Stimulated activated CD8-positive, alpha-beta memory T cell treated with anti-CD3 and anti-CD28 coated beads, Interleukin-15, amount 100 ng/mL, for 48 hours (primary cell): Measurements from ENCODE around the gene NGDN.
A peak's percentile ranks its signal among the peaks of the same experiment; 100 is the strongest.
"Not testable (repeated sequence)": the region's sequence is repeated elsewhere in the genome, so short reads cannot be mapped to it uniquely, and the experiment has no call there.

Experiments
- DNase-seq, 2 donors: peaks; one replicate each; pipeline ENCODE4 v3.0.0-alpha.2; 2020; ENCODE audit warnings: low read depth in 2 of 2

NGDN gene

GRCh38 chr14:23469127-23469905 is at the start of gene NGDN:
TSS of gene NGDN (plus strand) at chr14:23469703. CDS start at chr14:23469716, 13 bp downstream.
- DNase-seq = peak; percentile 82 to 86

- peak in 1 of 2 donors; percentile 12 for DNase-seq
These were observed 47.9 kb upstream of the NGDN start for GRCh38 chr14:23421594-23421993.

GRCh38 chr14:23423657-23424056 is 45.8 kb upstream of the NGDN start:
- DNase-seq = no peak

GRCh38 chr14:23425169-23425568 is 44.3 kb upstream of the NGDN start:
- no peak for DNase-seq

- DNase-seq = not testable (repeated sequence)
These were observed 43.7 kb upstream of the NGDN start for GRCh38 chr14:23425798-23426197.

- no peak for DNase-seq
These were observed 40.6 kb upstream of the NGDN start for GRCh38 chr14:23428686-23429495.

GRCh38 chr14:23430016-23430722 is 39.3 kb upstream of the NGDN start:
- DNase-seq = no peak

GRCh38 chr14:23430723-23431085 is 38.8 kb upstream of the NGDN start:
- no peak for DNase-seq

- no peak for DNase-seq
These were observed 38.0 kb upstream of the NGDN start for GRCh38 chr14:23431486-23431885.

GRCh38 chr14:23432102-23432925 is 37.2 kb upstream of the NGDN start:
- DNase-seq = no peak

GRCh38 chr14:23432946-23433345 is 36.6 kb upstream of the NGDN start:
- DNase-seq = no peak

GRCh38 chr14:23433457-23433856 is 36.0 kb upstream of the NGDN start:
- no peak for DNase-seq

GRCh38 chr14:23434488-23435222 is 34.8 kb upstream of the NGDN start:
- DNase-seq = no peak

GRCh38 chr14:23435543-23436326 is 33.8 kb upstream of the NGDN start, which contains the start of gene MYH7:
TSS of gene MYH7 (minus strand) at chr14:23435660. CDS start at chr14:23433732, 1,928 bp downstream.
- no peak for DNase-seq

GRCh38 chr14:23436327-23437132 is 33.0 kb upstream of the NGDN start:
- DNase-seq = no peak

GRCh38 chr14:23437133-23438100 is 32.1 kb upstream of the NGDN start:
- DNase-seq = no peak

GRCh38 chr14:23438101-23438971 is 31.2 kb upstream of the NGDN start:
- no peak for DNase-seq
